Mucosa of descending colon (tissue), 3 donors: ENCODE measurements around the gene VOPP1. TPM values are rescaled to one million over a fixed set of nuclear protein-coding genes. Genes with fewer than 3 reads are reported as not detected.
A peak's percentile ranks its signal among the peaks of the same experiment; 100 is the strongest.
"Not testable (repeated sequence)": the region's sequence is repeated elsewhere in the genome, so short reads cannot be mapped to it uniquely, and the experiment has no call there.

Source experiments
- ATAC-seq: fragments of 200-7000 bp; cut with Tn5 transposase; one replicate; pipeline ENCODE4 v1.9.1; 2020; ENCODE audit warnings: mild to moderate bottlenecking, moderate library complexity
- DNase-seq, 3 donors: peaks; one replicate each; pipeline ENCODE4 v3.0.0-alpha.2; 2020
- H3K36me3 ChIP-seq: fragments of 200-600 bp; one replicate; pipeline ENCODE4 v1.8.0; 2021; ENCODE audit warnings: low read depth, mild to moderate bottlenecking
- H3K4me1 ChIP-seq: fragments of 200-600 bp; one replicate; pipeline ENCODE4 v1.8.0; 2021; ENCODE audit warnings: low read depth, mild to moderate bottlenecking
- H3K4me3 ChIP-seq: fragments of 200-600 bp; one replicate; pipeline ENCODE4 v1.8.0; 2021; ENCODE audit warnings: mild to moderate bottlenecking
- H3K9me3 ChIP-seq: fragments of 200-600 bp; one replicate; pipeline ENCODE4 v1.8.0; 2021; ENCODE audit warnings: mild to moderate bottlenecking
- CTCF ChIP-seq: fragments of 200-600 bp; IDR thresholded peaks from one replicate; pipeline ENCODE4 v1.8.0; 2022; ENCODE audit warnings: antibody characterized with exemption, mild to moderate bottlenecking
- intact Hi-C, 2 donors: fragments of 100-400 bp; cut with DNase I in 1 of 2; cut with micrococcal nuclease in 1 of 2; formaldehyde crosslinking; loops; one replicate each; pipeline versions ENCODE4 v1.11.0 to v1.11.1; 2022; cut with DNase I, micrococcal nuclease
- total RNA-seq, 3 donors: library from RNA; stranded (reverse); fragmentation: NEBNext Ultra II Directional in 2 of 3; extraction: Animal tissue kit (Norgen Biotek cat#: 25700) in 2 of 3; gene quantifications; one replicate each; pipeline versions ENCODE4 v1.2.1 to v1.2.4, GENCODE V29; 2021 to 2023
- donor health status: DM: no; HTN: no; CAD: no; lungs with moderate emphysema.
- donor health status: DM: no; HTN: no; CAD: no.
- donor health status: DM: no; HTN: yes; CAD: no.

VOPP1 gene
- total RNA-seq, 3 donors from 2014 or later, result 57.8 to 83.5 (median 75.2) TPM

GRCh38 chr7:55474944-55475854, 97.1 kb downstream of the VOPP1 start:
- H3K36me3 ChIP-seq, result no peaks in the 10 kb centered on the region
- ATAC-seq, result peak; percentile 40
- no peak for DNase-seq
- intact Hi-C loops, result no loop called here
- H3K4me1 ChIP-seq, result no peaks in the 10 kb centered on the region
- H3K9me3 ChIP-seq, result no peaks in the 10 kb centered on the region
- no peak for TF ChIP-seq CTCF
- H3K4me3 ChIP-seq, result no peak overlapping the region

DNA sequence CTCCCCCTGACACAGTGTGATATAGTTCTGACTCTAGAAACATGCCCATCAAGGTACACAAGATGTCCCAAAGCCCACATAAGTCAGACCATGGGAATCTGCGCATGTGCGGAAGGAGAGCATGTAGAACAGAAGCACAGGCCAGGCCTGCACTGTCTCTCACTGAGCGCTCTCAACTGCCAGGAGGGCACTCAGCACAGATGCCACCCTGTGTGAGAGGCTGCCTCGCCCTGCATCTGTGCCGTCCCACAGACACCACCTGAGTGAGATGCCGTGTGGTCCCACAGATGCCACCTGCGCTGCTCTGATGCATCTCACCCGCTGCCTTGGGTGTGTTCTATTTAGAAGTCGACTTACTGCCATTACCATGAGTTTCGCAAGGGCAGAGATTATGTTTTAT, 98.4 kb downstream of the VOPP1 start:
- intact Hi-C loops, result no loop called here
- ATAC-seq (no peak), DNase-seq (no peak)
- no peaks in the 10 kb centered on the region for H3K36me3 ChIP-seq
- H3K4me1 ChIP-seq, result peaks cover 3% of the 10 kb centered on the region
- H3K9me3 ChIP-seq, result no peaks in the 10 kb centered on the region
- H3K4me3 ChIP-seq, result no peak overlapping the region
- TF ChIP-seq CTCF, result no peak

- no peak for TF ChIP-seq CTCF
- ATAC-seq (no peak), DNase-seq (no peak)
- no peaks in the 10 kb centered on the region for H3K9me3 ChIP-seq
- H3K4me3 ChIP-seq, result no peak overlapping the region
- H3K36me3 ChIP-seq, result no peaks in the 10 kb centered on the region
- intact Hi-C loops, result no loop called here
- H3K4me1 ChIP-seq, result peaks cover 3% of the 10 kb centered on the region
Measured at GRCh38 chr7:55472928-55473725, 99.2 kb downstream of the VOPP1 start.

GRCh38 chr7:55472406-55472805, 99.9 kb downstream of the VOPP1 start:
- ATAC-seq, H3K4me3 ChIP-seq, DNase-seq, H3K4me1 ChIP-seq, intact Hi-C loops, H3K36me3 ChIP-seq, H3K9me3 ChIP-seq: not testable (repeated sequence)

GRCh38 chr7:55471594-55471993, 100.7 kb downstream of the VOPP1 start:
- ATAC-seq, DNase-seq, H3K9me3 ChIP-seq, intact Hi-C loops, H3K4me3 ChIP-seq, H3K4me1 ChIP-seq, H3K36me3 ChIP-seq: not testable (repeated sequence)

DNA sequence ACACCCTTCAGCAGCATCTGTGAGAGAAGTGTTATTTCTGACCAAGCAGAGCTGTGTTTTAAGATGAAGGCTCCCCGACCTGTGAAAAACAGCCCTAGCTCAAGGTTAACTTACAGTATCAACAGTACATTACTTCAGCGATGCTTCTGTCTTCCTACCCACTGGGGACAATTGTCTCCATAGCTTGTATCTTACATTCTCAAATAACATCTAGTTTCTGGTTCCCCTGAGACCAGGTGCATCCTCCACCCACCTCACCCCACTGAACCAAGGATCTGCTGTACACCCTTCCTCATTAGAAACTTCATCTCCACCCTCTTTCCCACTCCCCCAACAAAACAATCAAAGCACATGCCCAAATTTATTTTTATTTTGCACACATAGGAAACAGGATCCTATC, 102.0 kb downstream of the VOPP1 start:
- Histone ChIP-seq H3K4me1 (peaks cover 3% of the 10 kb centered on the region), H3K9me3 (no peaks in the 10 kb centered on the region), H3K36me3 (no peaks in the 10 kb centered on the region), H3K4me3 (no peak overlapping the region)
- DNase-seq (no peak), ATAC-seq (no peak)
- no peak for TF ChIP-seq CTCF
- intact Hi-C loops, result no loop called here
